Stimulated activated CD4-positive, alpha-beta T cell treated with anti-CD3 and anti-CD28 coated beads, Interleukin-2, amount 100 ng/mL, for 4 hours (primary cell): ENCODE results near the gene TMEM63C.
"Not testable (repeated sequence)": the region's sequence is repeated elsewhere in the genome, so short reads cannot be mapped to it uniquely, and the experiment has no call there.

Source experiments
- DNase-seq: peaks from one replicate; pipeline ENCODE4 v3.0.0-alpha.2; 2020; ENCODE audit warnings: low read depth

The TMEM63C gene

DNA sequence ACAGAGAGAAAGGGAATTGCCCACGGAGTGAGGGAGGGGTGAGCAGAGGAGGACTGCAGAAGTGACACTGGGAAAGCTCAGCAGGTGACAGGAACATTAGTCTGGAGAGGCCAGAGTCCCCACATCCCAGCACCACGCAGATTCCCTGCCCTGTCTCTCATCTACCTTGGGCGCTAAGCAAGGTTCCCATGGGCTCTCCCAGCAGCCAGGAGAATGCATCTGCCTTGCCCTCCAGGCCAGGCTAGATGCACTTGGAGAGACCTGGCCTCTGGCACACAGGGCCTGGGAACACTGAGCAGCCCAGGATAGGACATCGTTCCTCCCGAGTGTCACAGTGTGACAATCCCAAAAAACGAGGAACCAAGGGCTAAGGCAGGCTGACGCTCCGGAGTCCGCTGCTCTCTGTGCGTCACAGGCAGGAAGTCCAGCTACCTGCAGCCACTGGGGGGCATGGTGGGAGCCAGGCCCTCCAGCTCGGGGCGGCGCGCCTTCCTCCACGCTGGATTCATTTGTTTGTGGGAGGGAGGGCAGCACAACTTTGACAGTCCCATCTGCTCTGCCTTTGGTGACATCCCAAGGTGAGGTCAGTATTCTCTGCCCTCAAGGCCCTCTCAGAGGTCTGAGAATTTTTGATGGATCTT, 94.8 kb downstream of the TMEM63C start:
- no peak for DNase-seq

DNA sequence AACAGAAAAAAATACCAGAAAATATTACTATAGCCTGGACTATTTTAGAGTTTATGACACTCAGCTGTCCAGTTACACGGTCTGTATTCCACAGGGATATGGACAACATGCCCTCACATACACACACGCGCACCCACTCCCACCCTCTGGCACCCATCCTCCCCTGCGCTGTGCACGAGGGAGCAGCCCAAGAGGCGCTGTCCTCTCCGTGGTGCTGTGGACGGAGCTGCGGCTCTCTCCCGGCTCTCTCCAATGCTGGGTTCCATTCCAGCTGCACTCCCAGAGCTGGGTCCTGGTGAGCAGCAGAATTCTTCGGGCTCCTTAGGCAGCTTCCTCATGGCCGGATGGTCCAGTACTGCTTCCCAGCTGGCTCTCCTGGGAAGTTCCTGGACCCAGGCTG, 95.4 kb downstream of the TMEM63C start:
- no peak for DNase-seq

DNA sequence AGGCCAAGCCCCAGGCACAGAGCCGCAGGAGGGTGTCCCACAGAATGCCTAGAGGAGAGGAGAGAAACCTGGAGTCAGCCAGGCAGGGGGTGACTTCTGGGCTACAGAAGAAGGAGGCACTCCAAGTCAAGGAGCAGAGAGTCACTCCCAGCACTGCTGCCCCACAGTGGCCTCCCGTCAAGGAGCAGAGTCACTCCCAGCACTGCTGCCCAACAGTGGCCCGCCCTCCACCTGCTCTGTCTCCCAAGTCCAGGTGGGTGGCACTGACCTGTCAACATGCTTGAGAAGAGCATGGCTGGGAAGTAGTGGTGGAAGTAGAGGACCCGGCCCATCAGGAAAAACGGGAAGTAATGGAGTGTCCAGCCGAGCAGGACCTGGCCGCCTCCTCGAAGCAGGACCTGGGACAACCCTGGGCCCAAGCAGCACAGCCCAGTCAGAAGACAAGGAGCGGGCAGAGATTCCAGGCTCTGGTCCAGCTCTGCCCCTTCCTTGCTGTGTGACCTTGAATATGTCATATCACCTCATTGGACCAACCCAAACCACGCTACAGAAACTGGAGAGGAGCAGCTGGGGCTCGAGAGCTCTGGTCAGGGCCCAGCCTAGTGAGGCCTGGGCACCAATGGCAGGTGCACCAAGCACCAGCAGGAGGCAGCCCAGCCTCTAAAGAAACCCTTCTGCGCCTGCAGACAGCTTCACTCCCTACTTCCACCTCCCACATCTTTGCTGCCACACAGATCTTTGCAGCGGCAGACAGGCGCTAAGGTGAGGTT, 97.0 kb downstream of the TMEM63C start:
- no peak for DNase-seq

DNA sequence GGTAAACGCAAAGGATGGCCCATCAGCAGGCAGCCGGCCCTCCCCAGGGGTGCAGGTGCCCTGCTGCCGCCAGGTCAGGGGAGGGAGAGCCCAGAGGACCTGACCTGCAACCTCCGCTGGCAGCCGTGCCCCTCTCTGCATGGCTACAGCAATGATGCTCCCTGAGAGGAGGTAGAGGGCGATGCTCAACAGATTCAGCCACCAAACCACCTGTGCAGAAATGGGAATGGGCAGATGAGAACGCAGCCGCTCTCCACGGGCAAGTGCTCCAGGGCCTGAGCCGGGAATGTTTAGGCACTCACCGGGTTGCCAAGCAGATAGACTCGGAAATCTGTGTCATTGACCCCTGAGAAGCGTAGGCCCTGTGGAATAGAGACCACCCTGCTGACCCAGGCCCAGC, 98.1 kb downstream of the TMEM63C start:
- DNase-seq: no peak

DNA sequence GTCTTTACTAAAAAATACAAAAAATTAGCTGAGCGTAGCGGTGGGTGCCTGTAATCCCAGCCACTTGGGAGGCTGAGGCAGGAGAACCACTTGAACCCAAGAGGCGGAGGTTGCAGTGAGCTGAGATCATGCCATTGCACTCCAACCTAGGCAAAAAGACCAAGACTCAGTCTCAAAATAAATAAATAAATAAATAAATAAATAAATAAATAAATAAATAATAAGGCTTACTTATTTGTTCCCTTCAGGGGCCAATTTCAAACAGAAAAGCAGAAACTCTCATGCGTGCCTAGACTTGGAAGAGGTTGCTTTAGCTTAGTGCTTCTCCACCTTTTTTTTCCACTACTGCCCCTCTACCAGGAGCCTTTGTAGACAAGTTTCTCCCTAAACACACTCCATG, 99.3 kb downstream of the TMEM63C start:
- DNase-seq: not testable (repeated sequence)

DNA sequence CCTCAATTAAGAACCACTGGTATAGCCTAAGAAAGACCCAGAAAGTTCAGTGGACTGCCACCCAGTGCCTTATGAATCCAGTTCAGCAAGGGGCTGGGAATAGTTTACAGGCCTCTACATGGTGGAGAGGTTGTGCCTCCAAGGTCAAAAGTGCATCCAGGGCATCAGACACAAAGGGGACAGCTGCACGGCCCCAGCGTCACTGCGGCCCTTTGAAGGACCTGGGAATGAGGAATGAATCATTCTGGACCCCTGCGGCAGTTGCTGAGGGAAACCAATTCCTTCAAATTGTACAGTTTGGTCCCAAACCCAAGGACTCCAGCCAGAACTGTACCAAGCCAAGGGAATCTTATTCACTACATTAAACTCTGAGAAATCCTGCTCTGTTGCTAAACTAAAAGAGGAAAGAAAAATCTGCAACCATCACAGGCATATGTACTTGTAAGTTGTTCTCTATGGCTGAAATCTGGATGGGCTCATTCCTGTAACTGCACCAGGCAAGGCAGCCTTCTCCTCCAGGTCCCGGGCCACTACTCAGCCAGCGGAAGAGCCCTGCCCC, 100.3 kb downstream of the TMEM63C start:
- DNase-seq: no peak

DNA sequence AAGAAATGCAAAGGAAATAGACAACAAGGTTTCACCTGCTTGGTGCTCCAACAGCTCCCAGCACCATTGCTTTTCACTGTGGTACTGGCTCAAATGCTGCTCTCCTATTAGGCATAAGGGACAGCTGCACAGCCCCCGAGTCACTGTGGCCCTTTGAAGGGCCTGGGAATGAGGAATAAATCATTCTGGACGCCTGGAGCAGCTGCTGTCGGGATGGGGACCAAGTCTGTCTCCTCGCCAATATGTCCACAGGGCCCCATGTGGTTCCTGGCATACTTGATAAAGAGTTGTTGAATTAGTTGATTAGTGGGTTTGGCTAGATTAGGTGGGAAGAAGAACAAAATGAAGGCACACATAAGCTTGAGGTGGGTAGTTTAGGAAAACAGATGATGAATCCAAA, 102.5 kb downstream of the TMEM63C start:
- no peak for DNase-seq

DNA sequence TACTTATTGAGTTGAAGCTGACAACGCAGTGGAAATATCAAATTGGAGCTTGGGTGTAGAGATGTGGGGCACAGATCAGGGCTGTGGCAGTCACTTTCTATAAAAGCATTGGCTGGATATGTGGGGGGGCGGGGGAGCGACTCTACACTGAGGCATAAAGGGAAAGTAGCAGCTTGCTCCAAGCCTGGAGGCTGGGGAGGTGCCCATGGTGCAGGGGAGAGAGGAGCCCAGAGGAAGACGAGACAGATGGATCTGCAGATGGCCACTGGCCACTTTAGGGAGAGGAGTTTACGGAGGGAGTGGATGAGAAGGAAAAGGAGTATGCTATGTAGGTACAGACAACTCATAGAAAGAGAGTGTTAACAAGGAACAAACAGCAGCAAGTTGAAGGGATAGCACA, 102.9 kb downstream of the TMEM63C start:
- no peak for DNase-seq

DNA sequence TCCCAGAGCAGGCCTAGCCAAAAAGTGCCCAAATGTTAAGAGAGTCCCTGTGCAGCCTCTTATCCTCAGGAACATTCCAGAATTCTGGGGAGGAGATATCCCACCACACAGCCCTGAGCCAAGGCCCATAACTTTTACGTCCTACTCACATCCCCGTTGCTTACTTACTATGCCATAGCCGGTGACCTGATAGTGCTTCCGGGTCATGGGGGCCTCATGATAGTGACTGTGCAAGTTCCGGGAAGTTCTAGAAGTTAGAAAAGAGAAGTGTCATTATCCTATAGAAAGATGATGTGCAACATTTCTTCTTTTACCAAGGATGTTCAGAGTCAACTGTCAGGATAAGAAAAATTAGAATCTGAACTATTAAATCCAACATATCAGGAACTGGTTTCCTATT, 105.0 kb downstream of the TMEM63C start:
- DNase-seq: no peak

DNA sequence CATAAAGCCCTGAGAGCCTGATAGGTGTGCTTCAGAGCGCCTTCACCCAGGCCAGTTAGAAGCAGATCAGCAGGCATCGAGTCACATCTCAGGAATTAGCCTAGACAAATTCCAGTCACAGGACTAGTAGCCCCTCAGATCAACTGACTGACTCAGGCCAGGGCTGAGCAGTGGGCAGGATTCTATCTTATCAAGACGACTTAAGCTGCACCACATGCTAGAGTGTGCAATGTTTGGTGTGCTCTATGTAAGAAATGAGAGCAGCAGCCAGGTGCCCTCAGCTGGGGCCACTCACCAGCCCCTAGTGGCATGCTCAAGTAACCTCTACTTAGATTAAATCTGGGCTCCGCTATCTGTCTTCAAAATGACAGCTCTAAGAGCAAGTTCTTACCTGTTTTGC, 109.1 kb downstream of the TMEM63C start:
- no peak for DNase-seq

DNA sequence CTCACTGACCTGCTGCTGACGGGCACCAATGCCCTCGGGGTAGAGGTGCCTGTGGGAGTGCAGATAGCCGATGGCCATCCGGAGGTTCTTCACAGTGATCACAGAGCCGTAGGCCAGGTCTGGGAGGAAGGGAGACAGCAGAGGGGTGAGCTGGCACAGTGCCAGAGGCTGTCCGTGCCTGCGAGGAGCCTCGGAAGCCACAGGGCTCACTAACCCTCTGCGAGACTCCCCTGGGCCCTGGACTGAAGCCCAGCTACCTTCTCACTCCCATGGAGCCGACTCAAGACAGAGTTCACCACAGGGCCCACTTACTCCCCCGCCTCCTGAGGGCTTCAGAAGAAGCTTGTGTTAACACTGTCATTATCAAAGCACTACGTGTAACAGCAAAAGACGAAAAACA, 114.6 kb downstream of the TMEM63C start:
- no peak for DNase-seq

DNA sequence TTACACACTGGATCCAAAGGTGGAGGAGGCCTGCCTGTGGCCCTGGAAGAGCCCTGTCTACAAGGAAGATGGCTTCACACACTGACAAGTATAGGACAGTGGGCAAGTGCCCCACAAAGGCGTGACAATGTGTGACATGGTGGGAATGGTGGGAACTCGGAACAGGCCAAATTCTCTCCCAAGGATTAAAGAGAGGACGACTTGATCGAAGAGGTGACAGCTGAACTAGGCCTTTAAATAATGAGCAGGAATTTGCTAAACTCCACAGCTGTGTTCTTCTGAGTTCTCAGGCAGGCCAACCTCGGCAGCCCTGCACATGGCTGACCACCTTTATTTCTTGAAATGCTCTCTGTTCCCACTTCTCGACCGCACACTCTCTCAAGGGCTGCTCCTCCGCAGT, 115.3 kb downstream of the TMEM63C start:
- DNase-seq: no peak

DNA sequence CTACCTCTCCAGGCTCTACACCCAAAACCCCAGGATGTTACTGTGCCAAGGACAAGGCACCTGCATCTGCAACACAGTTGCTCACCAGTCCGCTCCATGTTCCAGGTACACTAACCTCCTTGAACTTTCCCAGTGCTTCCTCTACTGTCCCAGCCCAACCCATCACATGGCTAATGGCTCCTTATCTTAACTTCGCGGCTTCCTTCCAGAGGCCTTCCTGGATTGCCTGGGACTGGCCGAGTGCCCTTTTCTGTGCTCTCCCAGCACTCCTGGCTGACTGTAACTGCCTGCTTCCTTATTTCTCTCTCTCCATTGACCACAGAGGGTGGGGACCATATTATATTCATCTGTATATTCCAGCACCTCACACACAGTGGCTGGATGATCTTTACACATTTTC, 118.2 kb downstream of the TMEM63C start:
- DNase-seq: no peak

DNA sequence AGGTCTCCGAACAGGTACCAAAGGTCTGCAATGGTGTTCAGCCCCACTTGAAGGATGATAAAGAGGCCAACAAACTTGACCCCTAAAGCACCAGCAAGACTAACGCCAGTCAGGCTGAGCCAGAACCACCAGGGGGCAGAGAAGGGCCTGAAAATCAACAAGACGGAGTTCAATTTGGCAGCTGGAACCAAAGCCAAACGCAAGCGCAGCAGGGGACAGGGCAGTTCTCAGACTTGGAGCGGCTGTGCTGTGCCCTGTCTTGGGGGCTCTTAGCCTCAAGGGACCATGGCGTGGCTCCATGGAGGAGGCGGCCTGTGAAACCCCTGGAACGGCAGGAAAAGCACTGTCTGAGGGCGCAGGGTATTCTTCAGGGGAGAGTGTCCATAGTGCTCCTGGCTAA, 119.5 kb downstream of the TMEM63C start:
- DNase-seq: no peak

DNA sequence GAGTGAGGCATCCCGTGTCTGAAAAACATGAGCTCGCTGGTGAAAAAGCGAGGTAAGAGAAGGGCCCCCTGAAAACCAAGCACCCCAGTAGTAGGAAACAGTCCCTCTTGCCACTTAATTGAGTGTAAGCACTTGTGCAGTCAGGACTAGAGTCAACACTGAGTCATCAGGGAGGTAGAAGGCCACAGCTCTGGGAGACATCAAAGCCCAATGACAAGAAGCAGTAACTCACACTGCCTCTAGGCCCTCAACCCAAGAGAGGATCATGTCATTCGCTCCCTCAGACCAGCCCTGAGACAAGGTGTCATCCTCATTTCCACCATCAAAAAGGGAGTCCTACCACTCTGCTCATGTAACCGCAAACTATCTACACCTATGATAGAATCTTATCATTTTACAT, 121.3 kb downstream of the TMEM63C start:
- no peak for DNase-seq

DNA sequence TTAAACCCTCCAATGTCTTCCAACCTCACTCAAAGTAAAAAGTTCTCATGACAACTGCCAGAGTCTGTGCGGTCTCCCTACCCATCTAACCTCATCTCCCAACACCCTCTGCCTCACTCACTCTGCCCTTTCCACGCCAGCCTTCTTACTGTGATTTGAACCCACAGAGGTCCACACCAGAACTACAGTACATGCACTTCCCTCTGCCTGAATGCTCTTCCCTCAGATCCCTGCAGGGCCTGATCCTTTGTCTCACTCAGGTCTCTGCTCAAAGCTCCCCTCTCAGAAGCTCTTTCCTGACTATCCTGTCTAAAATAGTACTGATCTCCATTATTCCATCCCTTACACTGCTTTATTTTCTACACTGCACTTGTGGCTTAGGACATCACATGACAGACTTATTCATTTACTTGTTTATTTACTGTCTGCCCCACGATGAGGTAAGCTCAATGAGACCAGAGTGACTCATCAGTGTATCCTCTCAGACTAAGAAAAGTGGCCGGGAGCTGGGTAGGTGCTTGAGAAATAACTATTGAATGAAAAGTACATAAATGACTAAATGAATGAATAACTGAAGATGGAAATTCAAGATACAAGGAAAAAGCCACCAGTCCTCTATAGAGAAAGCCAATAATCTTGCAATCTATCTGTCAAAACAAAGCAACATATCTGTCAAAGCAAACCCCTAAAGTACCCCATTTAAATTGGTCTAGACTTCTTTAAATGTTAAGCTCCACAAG, 122.0 kb downstream of the TMEM63C start:
- DNase-seq: no peak

DNA sequence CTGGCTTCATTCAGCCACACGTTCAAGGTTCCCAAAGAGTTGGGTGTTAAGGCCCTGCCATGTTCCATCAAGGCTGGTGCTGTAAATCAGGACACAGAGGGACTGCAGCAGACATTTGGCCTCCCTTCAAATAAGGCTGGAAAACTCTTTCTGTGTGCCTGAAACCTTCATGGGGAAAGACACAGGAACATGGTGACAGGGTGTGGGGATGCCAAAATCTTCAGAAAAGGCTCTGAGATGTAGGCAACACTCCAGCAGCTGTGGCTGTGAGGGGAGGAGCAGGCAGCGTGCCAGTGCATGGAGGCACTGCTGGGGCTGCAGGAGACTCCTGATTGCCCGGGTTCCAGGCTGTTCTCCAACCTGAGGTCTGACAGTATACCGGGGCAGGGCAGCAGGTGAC, 124.1 kb downstream of the TMEM63C start:
- DNase-seq: no peak

DNA sequence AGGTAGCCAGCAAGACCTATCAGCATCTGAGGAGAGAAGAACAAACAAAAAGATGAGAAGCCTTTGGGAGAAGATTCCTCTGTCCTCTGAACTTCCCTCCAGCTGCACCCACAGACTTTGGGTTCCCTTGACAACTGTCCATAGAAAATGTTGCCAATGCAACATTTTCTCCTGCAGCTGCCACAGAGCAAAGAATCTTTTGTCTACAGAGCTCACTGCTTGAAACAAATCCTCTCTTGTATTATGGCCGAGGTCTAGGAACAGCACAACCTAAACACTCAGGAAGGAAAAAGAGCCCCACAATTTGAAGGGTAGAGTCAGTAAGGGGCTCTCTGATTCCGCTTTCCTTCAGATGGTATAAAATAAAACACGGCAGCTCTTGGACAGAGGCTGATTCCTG, 124.8 kb downstream of the TMEM63C start:
- DNase-seq: no peak

DNA sequence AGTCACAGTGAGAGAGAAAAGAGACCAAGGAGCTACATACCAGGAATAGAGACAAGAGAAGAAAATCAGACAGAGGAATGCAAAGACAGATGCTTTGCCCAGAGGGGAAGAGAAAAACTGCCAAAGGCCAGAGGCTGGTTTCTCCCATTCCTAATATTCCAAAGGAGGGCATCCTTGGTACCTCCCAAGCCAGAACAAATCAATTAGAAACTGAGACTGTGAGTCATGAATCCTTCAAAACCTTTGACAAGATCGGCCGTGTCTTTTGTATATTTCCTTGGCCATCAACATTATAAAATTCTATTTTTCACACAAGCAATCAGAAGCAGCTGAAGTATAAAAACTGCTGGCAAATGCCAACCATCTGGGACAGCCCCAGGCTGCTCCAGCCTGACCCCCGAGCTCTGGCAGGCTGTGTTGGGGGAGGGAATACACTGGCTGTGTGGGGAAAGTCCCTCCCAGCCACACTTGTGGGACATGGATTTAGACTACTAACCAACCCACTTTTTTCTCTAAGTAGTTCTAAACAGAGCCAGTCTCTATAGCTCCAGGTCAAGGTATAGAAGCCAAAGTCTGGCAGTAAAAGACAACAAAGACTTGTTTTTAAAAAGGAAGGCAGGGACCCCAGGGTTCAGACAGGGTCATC, 125.4 kb downstream of the TMEM63C start:
- no peak for DNase-seq
